Prostate gland (tissue), 2 donors: Measurements from ENCODE around the gene TRMT61B.

ENCODE experiments used
- POLR2A ChIP-seq: fragments of 450-650 bp; IDR thresholded peaks from one replicate; pipeline ENCODE4 v1.6.1; 2016; ENCODE audit warnings: antibody characterized with exemption, mild to moderate bottlenecking
- TF ChIP-seq, protein P1 (sequence below), 4 experiments: fragments of 200-600 bp in 2 of 4; fragments of 450-650 bp in 2 of 4; sonication (generic) in 2 of 4; IDR thresholded peaks; 1 replicate in 3 of 4; 2 replicates in 1 of 4; pipeline ENCODE4 v1.5.1; 2016 to 2019; ENCODE audit warnings: antibody characterized with exemption in 4 of 4, mild to moderate bottlenecking in 2 of 4, moderate library complexity in 2 of 4

DNA sequence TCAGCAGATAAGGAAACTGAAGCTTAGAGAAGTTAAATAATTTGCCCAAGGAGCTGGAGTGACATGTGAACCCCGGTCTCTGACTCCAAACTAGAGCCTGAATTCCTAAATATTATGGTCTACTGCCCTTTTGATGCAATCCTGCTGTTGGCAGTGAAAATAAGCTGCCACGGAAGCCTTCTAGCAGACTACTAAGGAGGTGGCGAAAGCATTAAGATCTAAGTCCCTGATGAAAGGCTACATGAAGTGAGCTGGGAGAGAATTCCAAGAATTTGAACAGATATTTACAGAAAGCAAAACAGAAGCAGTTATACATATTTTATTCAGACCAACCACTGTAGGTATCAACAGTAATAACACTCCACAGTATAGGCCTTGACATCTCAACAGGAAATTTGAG, 28.1 kb downstream of the TRMT61B start:
- TF ChIP-seq, protein P1, sequence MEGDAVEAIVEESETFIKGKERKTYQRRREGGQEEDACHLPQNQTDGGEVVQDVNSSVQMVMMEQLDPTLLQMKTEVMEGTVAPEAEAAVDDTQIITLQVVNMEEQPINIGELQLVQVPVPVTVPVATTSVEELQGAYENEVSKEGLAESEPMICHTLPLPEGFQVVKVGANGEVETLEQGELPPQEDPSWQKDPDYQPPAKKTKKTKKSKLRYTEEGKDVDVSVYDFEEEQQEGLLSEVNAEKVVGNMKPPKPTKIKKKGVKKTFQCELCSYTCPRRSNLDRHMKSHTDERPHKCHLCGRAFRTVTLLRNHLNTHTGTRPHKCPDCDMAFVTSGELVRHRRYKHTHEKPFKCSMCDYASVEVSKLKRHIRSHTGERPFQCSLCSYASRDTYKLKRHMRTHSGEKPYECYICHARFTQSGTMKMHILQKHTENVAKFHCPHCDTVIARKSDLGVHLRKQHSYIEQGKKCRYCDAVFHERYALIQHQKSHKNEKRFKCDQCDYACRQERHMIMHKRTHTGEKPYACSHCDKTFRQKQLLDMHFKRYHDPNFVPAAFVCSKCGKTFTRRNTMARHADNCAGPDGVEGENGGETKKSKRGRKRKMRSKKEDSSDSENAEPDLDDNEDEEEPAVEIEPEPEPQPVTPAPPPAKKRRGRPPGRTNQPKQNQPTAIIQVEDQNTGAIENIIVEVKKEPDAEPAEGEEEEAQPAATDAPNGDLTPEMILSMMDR (IDR thresholded peaks at IDR 0.05) = no peak
- TF ChIP-seq POLR2A = no peak
